OCI-LY3 (cell line): ENCODE data around the gene FSTL4.

Source experiments
- H2AFZ ChIP-seq: fragments of 200-600, 300-600 bp; shearing (Covaris generic); 2 replicates; pipeline ENCODE4 v1.6.0; 2014; ENCODE audit warnings: antibody characterized with exemption, low read depth, low read length
- H3K27ac ChIP-seq: fragments of 200-600, 300-600 bp; sonication (generic); 2 replicates; pipeline ENCODE4 v1.5.1; 2014; ENCODE audit warnings: mild to moderate bottlenecking, low read length, moderate library complexity, mixed read lengths
- H3K27me3 ChIP-seq: fragments of 200-600, 300-600 bp; sonication (generic); 2 replicates; pipeline ENCODE4 v1.6.1; 2014; ENCODE audit warnings: low read depth, low read length, mixed read lengths
- H3K36me3 ChIP-seq: fragments of 200-600, 300-600 bp; sonication (generic); replicated peaks from 2 replicates; pipeline ENCODE3; 2014; ENCODE audit warnings: low read depth, low read length, mixed read lengths
- H3K4me1 ChIP-seq: fragments of 300-600, 200-600 bp; sonication (generic); 2 replicates; pipeline ENCODE4 v1.6.1; 2014; ENCODE audit warnings: low read length, mixed read lengths
- H3K4me2 ChIP-seq: fragments of 200-600, 300-600 bp; sonication (generic); 2 replicates; pipeline ENCODE4 v1.6.1; 2014; ENCODE audit warnings: low read length, mixed read lengths
- H3K4me3 ChIP-seq: fragments of 300-600, 200-600 bp; sonication (generic); 2 replicates; pipeline ENCODE4 v1.5.1; 2014; ENCODE audit warnings: antibody characterized with exemption, mild to moderate bottlenecking, low read length, moderate library complexity
- H3K79me2 ChIP-seq: fragments of 300-600, 200-600 bp; shearing (Covaris generic); 2 replicates; pipeline ENCODE4 v1.6.1; 2014; ENCODE audit warnings: mild to moderate bottlenecking, low read length, mixed read lengths
- H3K9ac ChIP-seq: fragments of 300-600, 200-600 bp; shearing (Covaris generic); 2 replicates; pipeline ENCODE4 v1.6.0; 2014; ENCODE audit warnings: mild to moderate bottlenecking, low read length, moderate library complexity
- H3K9me3 ChIP-seq: fragments of 200-600, 300-600 bp; shearing (Covaris generic); 2 replicates; pipeline ENCODE4 v1.6.1; 2014; ENCODE audit warnings: low read length, mixed read lengths; ENCODE audit not compliant: insufficient read depth
- H4K20me1 ChIP-seq: fragments of 200-600, 300-600 bp; sonication (generic); 2 replicates; pipeline ENCODE4 v1.6.1; 2016; ENCODE audit warnings: low read length, mixed read lengths; ENCODE audit not compliant: insufficient read depth
- CTCF ChIP-seq: fragments of 200-600, 300-600 bp; sonication (generic); IDR thresholded peaks from 2 replicates; pipeline ENCODE4 v1.5.1; 2014; ENCODE audit warnings: antibody characterized with exemption, low read length, low read depth
- EZH2phosphoT487 ChIP-seq: fragments of 200-600 bp; shearing (Covaris generic); IDR thresholded peaks from 2 replicates; pipeline ENCODE4 v1.6.1; 2018; ENCODE audit warnings: antibody characterized with exemption, mixed run types, low read depth

The FSTL4 gene

GRCh38 chr5:133427121-133427777 lies 185.1 kb downstream of the FSTL4 start:
- Histone ChIP-seq H3K79me2 (no peaks in the 10 kb centered on the region), H3K27me3 (no peaks in the 10 kb centered on the region), H3K4me2 (no peak overlapping the region), H3K4me3 (no peak overlapping the region), H3K4me1 (peaks cover 15% of the 10 kb centered on the region), H3K27ac (no peak overlapping the region), H2AFZ (no peak overlapping the region), H3K9me3 (no peaks in the 10 kb centered on the region), H3K9ac (no peak overlapping the region), H4K20me1 (no peaks in the 10 kb centered on the region), H3K36me3 (no peaks in the 10 kb centered on the region)
- no peak for TF ChIP-seq CTCF
- no peak for TF ChIP-seq EZH2phosphoT487

GRCh38 chr5:133426264-133426663 lies 186.1 kb downstream of the FSTL4 start:
- Histone ChIP-seq H3K9me3 (no peaks in the 10 kb centered on the region), H3K9ac (no peak overlapping the region), H2AFZ (no peak overlapping the region), H3K79me2 (no peaks in the 10 kb centered on the region), H3K27me3 (no peaks in the 10 kb centered on the region), H3K36me3 (no peaks in the 10 kb centered on the region), H3K4me1 (peaks cover 15% of the 10 kb centered on the region), H4K20me1 (no peaks in the 10 kb centered on the region), H3K4me2 (no peak overlapping the region), H3K4me3 (no peak overlapping the region), H3K27ac (no peak overlapping the region)
- TF ChIP-seq CTCF (no peak), EZH2phosphoT487 (no peak)

GRCh38 chr5:133425764-133426163 lies 186.6 kb downstream of the FSTL4 start:
- Histone ChIP-seq H3K9ac (no peak overlapping the region), H3K27me3 (no peaks in the 10 kb centered on the region), H3K36me3 (no peaks in the 10 kb centered on the region), H3K4me3 (no peak overlapping the region), H3K9me3 (no peaks in the 10 kb centered on the region), H3K4me1 (peaks cover 15% of the 10 kb centered on the region), H3K27ac (no peak overlapping the region), H2AFZ (no peak overlapping the region), H4K20me1 (no peaks in the 10 kb centered on the region), H3K4me2 (no peak overlapping the region), H3K79me2 (no peaks in the 10 kb centered on the region)
- TF ChIP-seq EZH2phosphoT487 (no peak), CTCF (no peak)

GRCh38 chr5:133425222-133425621 lies 187.1 kb downstream of the FSTL4 start:
- H3K79me2 ChIP-seq = no peaks in the 10 kb centered on the region
- no peaks in the 10 kb centered on the region for H3K36me3 ChIP-seq
- H3K27ac ChIP-seq = no peak overlapping the region
- H3K4me2 ChIP-seq = no peak overlapping the region
- no peak overlapping the region for H3K9ac ChIP-seq
- H3K9me3 ChIP-seq = no peaks in the 10 kb centered on the region
- TF ChIP-seq EZH2phosphoT487 = no peak
- H4K20me1 ChIP-seq = no peaks in the 10 kb centered on the region
- no peak overlapping the region for H2AFZ ChIP-seq
- H3K27me3 ChIP-seq = no peaks in the 10 kb centered on the region
- H3K4me3 ChIP-seq = no peak overlapping the region
- H3K4me1 ChIP-seq = peaks cover 15% of the 10 kb centered on the region
